ENCODE measurements around the gene MYO18A. TPM values are rescaled to one million over a fixed set of nuclear protein-coding genes. Genes with fewer than 3 reads are reported as not detected.

MYO18A gene
- polyA plus RNA-seq, 1 donor (not counting 4 experiments of a cell fraction or from before 2014, with no cell fraction given), result 20.0 TPM

GRCh38 chr17:29090750-29091605 lies 89.2 kb downstream of the MYO18A start:
- dilution Hi-C loops (cut with MboI; ENCODE audit: extremely low pct_ligation_motif_present, low sequenced_read_pairs), result no loop called here
- TF ChIP-seq EZH2 (IDR thresholded peaks at IDR 0.05; ENCODE audit: low read length) (no peak), CTCF (optimal IDR thresholded peaks at IDR 0.05 in 1 of 3, IDR thresholded peaks at IDR 0.05 in 1 of 3, conservative IDR thresholded peaks at IDR 0.05 in 1 of 3; ENCODE audit: extremely low read depth in 1 of 3, insufficient read depth in 2 of 3, low read length in 3 of 3) (no peak)
- FAIRE-seq, result no peak
- H3K4me2 ChIP-seq (ENCODE audit: control insufficient read depth, extremely low read depth, insufficient read depth, low read depth, low read length), result no peak overlapping the region
- H3K9me3 ChIP-seq (ENCODE audit: control insufficient read depth, low read depth, low read length), result no peaks in the 10 kb centered on the region
- H2AFZ ChIP-seq (ENCODE audit: control insufficient read depth, low read length), result no peak overlapping the region
- H3K9ac ChIP-seq (ENCODE audit: control insufficient read depth, extremely low read depth, insufficient read depth, low read length), result no peak overlapping the region
- H4K20me1 ChIP-seq (ENCODE audit: control insufficient read depth, extremely low read depth, insufficient read depth, low read length), result no peaks in the 10 kb centered on the region
- no peaks in the 10 kb centered on the region for H3K9me1 ChIP-seq (ENCODE audit: control insufficient read depth, extremely low read depth, insufficient read depth, low read length)
- no peak for DNase-seq (ENCODE audit: low read depth, low spot score)
- H3K27me3 ChIP-seq (ENCODE audit: control insufficient read depth, extremely low read depth, insufficient read depth, low read length), result no peaks in the 10 kb centered on the region
- H3K36me3 ChIP-seq (ENCODE audit: control insufficient read depth in 2 of 2, extremely low read depth in 1 of 2, insufficient read depth in 2 of 2, low read length in 2 of 2), result peaks cover 51 to 78% of the 10 kb centered on the region in 2 experiments
- peaks cover 10% of the 10 kb centered on the region for H3K4me1 ChIP-seq (ENCODE audit: control insufficient read depth, extremely low read depth, insufficient read depth, low read length)
- no peak overlapping the region for H3K4me3 ChIP-seq (ENCODE audit: control insufficient read depth in 2 of 3, extremely low read depth in 1 of 3, insufficient read depth in 2 of 3, low read depth in 1 of 3, low read length in 3 of 3)
- no peak overlapping the region for H3K27ac ChIP-seq (ENCODE audit: control insufficient read depth, insufficient read depth, low read length)
- no peaks in the 10 kb centered on the region for H3K79me2 ChIP-seq (ENCODE audit: control insufficient read depth, insufficient read depth, low read length)

- H3K9me3 ChIP-seq (ENCODE audit: control insufficient read depth, low read depth, low read length), result no peaks in the 10 kb centered on the region
- H3K4me3 ChIP-seq (ENCODE audit: control insufficient read depth in 2 of 3, extremely low read depth in 1 of 3, insufficient read depth in 2 of 3, low read depth in 1 of 3, low read length in 3 of 3), result no peak overlapping the region
- TF ChIP-seq EZH2 (IDR thresholded peaks at IDR 0.05; ENCODE audit: low read length) (no peak), CTCF (optimal IDR thresholded peaks at IDR 0.05 in 1 of 3, IDR thresholded peaks at IDR 0.05 in 1 of 3, conservative IDR thresholded peaks at IDR 0.05 in 1 of 3; ENCODE audit: extremely low read depth in 1 of 3, insufficient read depth in 2 of 3, low read length in 3 of 3) (no peak)
- peaks cover 10% of the 10 kb centered on the region for H3K4me1 ChIP-seq (ENCODE audit: control insufficient read depth, extremely low read depth, insufficient read depth, low read length)
- FAIRE-seq, result no peak
- H3K79me2 ChIP-seq (ENCODE audit: control insufficient read depth, insufficient read depth, low read length), result no peaks in the 10 kb centered on the region
- no peak overlapping the region for H3K9ac ChIP-seq (ENCODE audit: control insufficient read depth, extremely low read depth, insufficient read depth, low read length)
- H3K4me2 ChIP-seq (ENCODE audit: control insufficient read depth, extremely low read depth, insufficient read depth, low read depth, low read length), result no peak overlapping the region
- peaks cover 56 to 75% of the 10 kb centered on the region in 2 experiments for H3K36me3 ChIP-seq (ENCODE audit: control insufficient read depth in 2 of 2, extremely low read depth in 1 of 2, insufficient read depth in 2 of 2, low read length in 2 of 2)
- H3K9me1 ChIP-seq (ENCODE audit: control insufficient read depth, extremely low read depth, insufficient read depth, low read length), result no peaks in the 10 kb centered on the region
- H4K20me1 ChIP-seq (ENCODE audit: control insufficient read depth, extremely low read depth, insufficient read depth, low read length), result no peaks in the 10 kb centered on the region
- H3K27me3 ChIP-seq (ENCODE audit: control insufficient read depth, extremely low read depth, insufficient read depth, low read length), result no peaks in the 10 kb centered on the region
- DNase-seq (ENCODE audit: low read depth, low spot score), result no peak
- dilution Hi-C loops (cut with MboI; ENCODE audit: extremely low pct_ligation_motif_present, low sequenced_read_pairs), result no loop called here
- no peak overlapping the region for H3K27ac ChIP-seq (ENCODE audit: control insufficient read depth, insufficient read depth, low read length)
- H2AFZ ChIP-seq (ENCODE audit: control insufficient read depth, low read length), result no peak overlapping the region
These were observed 90.1 kb downstream of the MYO18A start for GRCh38 chr17:29090108-29090507.

Measured in keratinocyte (primary cell).